Upper lobe of left lung (tissue), 4 donors: ENCODE data around the gene FAM43A.

Source experiments
- POLR2A ChIP-seq, 4 donors: fragments of 450-650 bp; IDR thresholded peaks; one replicate each; pipeline ENCODE4 v1.5.1; 2016 to 2017; ENCODE audit warnings: antibody characterized with exemption in 4 of 4, mild to moderate bottlenecking in 2 of 4
- POLR2AphosphoS5 ChIP-seq, 2 donors: sonication (generic); formaldehyde crosslinking; IDR thresholded peaks; one replicate each; pipeline ENCODE4 v1.5.1; 2017; ENCODE audit warnings: antibody characterized with exemption in 2 of 2
- TF ChIP-seq, protein P1 (sequence below), 6 experiments: fragments of 450-650 bp in 4 of 6; fragments of 200-600 bp in 2 of 6; sonication (generic) in 2 of 6; IDR thresholded peaks; one replicate each; pipeline ENCODE4 v1.5.1; 2016 to 2019; ENCODE audit warnings: antibody characterized with exemption in 6 of 6

DNA sequence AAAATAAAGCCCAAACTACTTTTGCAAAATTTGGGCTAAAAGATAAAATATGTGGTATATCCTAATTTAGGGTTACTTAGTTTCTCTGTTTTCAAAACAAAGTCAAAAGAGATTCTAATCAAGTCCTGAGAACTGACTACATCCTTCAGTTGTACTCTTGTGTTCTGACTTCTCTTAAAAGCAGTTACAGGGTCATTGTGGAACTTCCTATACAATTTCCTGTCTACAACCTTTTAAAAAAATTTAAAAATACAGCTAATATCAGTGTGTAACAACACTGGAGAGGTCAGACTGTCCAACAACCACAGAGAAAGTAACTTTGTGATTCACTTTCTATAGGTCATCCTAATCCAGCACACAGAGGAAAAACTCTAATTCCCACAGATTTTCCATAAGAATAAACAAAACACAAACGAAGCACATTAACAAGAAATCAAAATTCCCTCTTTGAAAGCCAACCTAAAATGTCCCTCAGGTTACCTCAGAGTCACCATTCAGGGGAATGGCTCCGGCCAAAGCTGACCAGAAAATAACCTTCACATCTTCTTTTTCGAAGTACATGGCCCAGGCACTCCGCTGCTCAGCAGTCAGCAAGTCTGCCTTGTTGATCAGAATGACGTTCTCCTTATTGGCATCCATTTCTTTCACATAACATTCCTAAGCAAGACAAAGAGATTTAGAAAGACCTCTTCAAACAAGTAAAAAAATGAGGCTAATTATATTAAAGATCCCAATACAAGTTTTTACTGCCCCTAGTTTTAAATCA lies 27.0 kb upstream of the FAM43A start:
- TF ChIP-seq, protein P1, sequence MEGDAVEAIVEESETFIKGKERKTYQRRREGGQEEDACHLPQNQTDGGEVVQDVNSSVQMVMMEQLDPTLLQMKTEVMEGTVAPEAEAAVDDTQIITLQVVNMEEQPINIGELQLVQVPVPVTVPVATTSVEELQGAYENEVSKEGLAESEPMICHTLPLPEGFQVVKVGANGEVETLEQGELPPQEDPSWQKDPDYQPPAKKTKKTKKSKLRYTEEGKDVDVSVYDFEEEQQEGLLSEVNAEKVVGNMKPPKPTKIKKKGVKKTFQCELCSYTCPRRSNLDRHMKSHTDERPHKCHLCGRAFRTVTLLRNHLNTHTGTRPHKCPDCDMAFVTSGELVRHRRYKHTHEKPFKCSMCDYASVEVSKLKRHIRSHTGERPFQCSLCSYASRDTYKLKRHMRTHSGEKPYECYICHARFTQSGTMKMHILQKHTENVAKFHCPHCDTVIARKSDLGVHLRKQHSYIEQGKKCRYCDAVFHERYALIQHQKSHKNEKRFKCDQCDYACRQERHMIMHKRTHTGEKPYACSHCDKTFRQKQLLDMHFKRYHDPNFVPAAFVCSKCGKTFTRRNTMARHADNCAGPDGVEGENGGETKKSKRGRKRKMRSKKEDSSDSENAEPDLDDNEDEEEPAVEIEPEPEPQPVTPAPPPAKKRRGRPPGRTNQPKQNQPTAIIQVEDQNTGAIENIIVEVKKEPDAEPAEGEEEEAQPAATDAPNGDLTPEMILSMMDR (IDR thresholded peaks at IDR 0.05), result no peak
- TF ChIP-seq POLR2A (IDR thresholded peaks at IDR 0.05) (no peak), POLR2AphosphoS5 (IDR thresholded peaks at IDR 0.05) (no peak)
